IMR-90 (cell line): ENCODE measurements around the gene ARHGAP10. TPM values are rescaled to one million over a fixed set of nuclear protein-coding genes. Genes with fewer than 3 reads are reported as not detected.

Experiments
- ATAC-seq: fragments of 200-7000 bp; cut with Tn5 transposase; 2 replicates; pipeline ENCODE4 v1.9.1; 2020; ENCODE audit warnings: low read depth, mild to moderate bottlenecking, moderate library complexity
- BruUV-seq: library from RNA; stranded (reverse); fragments of 400-500 nt; replicated peaks from 2 replicates; lab custom pipeline; 2021; lab: Mats Ljungman, UMichigan
- CTCF ChIA-PET: fragments of 300-600 bp; formaldehyde crosslinking; extraction: SDS; loops from one replicate; lab custom pipeline; 2021; ENCODE audit warnings: antibody characterized with exemption; lab: Yijun Ruan, JAX
- POLR2A ChIA-PET: fragments of 300-600 bp; sonication (Branson Sonifier 250); formaldehyde crosslinking; loops from one replicate; lab custom pipeline; 2022; ENCODE audit warnings: antibody characterized with exemption; ENCODE audit not compliant: unreplicated experiment; lab: Charles Lee
- DNase-seq: peaks from one replicate; pipeline ENCODE4 v3.0.0; 2013
- H2AFZ ChIP-seq: replicated peaks from 2 replicates; pipeline ENCODE3; 2013; ENCODE audit warnings: low read length, mild to moderate bottlenecking; ENCODE audit not compliant: poor library complexity
- H2AK5ac ChIP-seq: 2 replicates; pipeline ENCODE4 v1.6.1; 2013; ENCODE audit warnings: low read depth, low read length, inconsistent platforms
- H2AK9ac ChIP-seq: replicated peaks from 2 replicates; pipeline ENCODE3; 2013; ENCODE audit warnings: mild to moderate bottlenecking, low read depth, low read length, moderate library complexity; ENCODE audit not compliant: poor library complexity
- H2BK120ac ChIP-seq: 2 replicates; pipeline ENCODE4 v1.6.1; 2013; ENCODE audit warnings: low read depth, low read length, inconsistent platforms
- H2BK15ac ChIP-seq: 3 replicates; pipeline ENCODE4 v1.6.1; 2013; ENCODE audit warnings: low read depth, low read length, inconsistent platforms
- H2BK20ac ChIP-seq: 2 replicates; pipeline ENCODE4 v1.6.1; 2013; ENCODE audit warnings: low read depth, mild to moderate bottlenecking, inconsistent platforms, low read length, moderate library complexity
- H2BK5ac ChIP-seq: 2 replicates; pipeline ENCODE4 v1.6.1; 2013; ENCODE audit warnings: mild to moderate bottlenecking, low read depth, low read length, inconsistent platforms; ENCODE audit not compliant: poor library complexity, severe bottlenecking
- H3K14ac ChIP-seq: replicated peaks from 2 replicates; pipeline ENCODE4 v1.6.1; 2013; ENCODE audit warnings: low read depth, low read length, inconsistent platforms
- H3K18ac ChIP-seq: 2 replicates; pipeline ENCODE4 v1.6.1; 2013; ENCODE audit warnings: low read depth, low read length, control low read depth
- H3K23ac ChIP-seq: 2 replicates; pipeline ENCODE4 v1.6.1; 2013; ENCODE audit warnings: low read depth, low read length, inconsistent platforms
- H3K27ac ChIP-seq: 2 replicates; pipeline ENCODE4 v1.5.1; 2013; ENCODE audit warnings: mild to moderate bottlenecking, control low read depth, low read length; ENCODE audit not compliant: insufficient read depth
- H3K27me3 ChIP-seq: 2 replicates; pipeline ENCODE4 v1.6.1; 2013; ENCODE audit warnings: low read length; ENCODE audit not compliant: control insufficient read depth, insufficient read depth
- H3K36me3 ChIP-seq: 2 replicates; pipeline ENCODE4 v1.6.1; 2013; ENCODE audit warnings: low read length, mixed read lengths; ENCODE audit not compliant: control insufficient read depth, insufficient read depth
- H3K4ac ChIP-seq: 2 replicates; pipeline ENCODE4 v1.6.1; 2013; ENCODE audit warnings: low read depth, low read length, inconsistent platforms
- H3K4me1 ChIP-seq: 2 replicates; pipeline ENCODE4 v1.6.1; 2013; ENCODE audit warnings: low read length, mixed read lengths; ENCODE audit not compliant: control insufficient read depth, insufficient read depth
- H3K4me2 ChIP-seq: 2 replicates; pipeline ENCODE4 v1.6.1; 2013; ENCODE audit warnings: low read depth, mild to moderate bottlenecking, control low read depth, low read length, moderate library complexity
- H3K4me3 ChIP-seq: 2 replicates; pipeline ENCODE4 v1.5.1; 2013; ENCODE audit warnings: low read depth, mild to moderate bottlenecking, control low read depth, low read length, moderate library complexity; ENCODE audit not compliant: insufficient read depth
- H3K56ac ChIP-seq: 2 replicates; pipeline ENCODE4 v1.6.1; 2013; ENCODE audit warnings: low read length, inconsistent platforms; ENCODE audit not compliant: insufficient read depth; ENCODE audit errors: extremely low read depth
- H3K79me1 ChIP-seq, 2 experiments: 2 replicates each; pipeline ENCODE4 v1.6.1; 2013; ENCODE audit warnings: low read length in 2 of 2, inconsistent platforms in 1 of 2, low read depth in 1 of 2
- H3K9ac ChIP-seq: 2 replicates; pipeline ENCODE4 v1.6.1; 2013; ENCODE audit warnings: low read depth, low read length, control low read depth
- H3K9me1 ChIP-seq: 2 replicates; pipeline ENCODE4 v1.6.1; 2013; ENCODE audit warnings: low read length, inconsistent platforms; ENCODE audit not compliant: insufficient read depth
- H3K9me3 ChIP-seq: 2 replicates; pipeline ENCODE4 v1.6.1; 2013; ENCODE audit warnings: low read length; ENCODE audit not compliant: control insufficient read depth, insufficient read depth
- H4K20me1 ChIP-seq: 2 replicates; pipeline ENCODE4 v1.6.1; 2013; ENCODE audit warnings: low read length, inconsistent platforms; ENCODE audit not compliant: insufficient read depth
- H4K5ac ChIP-seq: 2 replicates; pipeline ENCODE4 v1.6.1; 2013; ENCODE audit warnings: mild to moderate bottlenecking, low read depth, low read length, control low read depth
- H4K8ac ChIP-seq, 2 experiments: 2 replicates each; pipeline ENCODE4 v1.6.1; 2013; ENCODE audit warnings: low read depth in 2 of 2, low read length in 2 of 2, control low read depth in 1 of 2, inconsistent platforms in 1 of 2
- H4K91ac ChIP-seq: 2 replicates; pipeline ENCODE4 v1.6.1; 2013; ENCODE audit warnings: low read depth, low read length, inconsistent platforms; ENCODE audit not compliant: insufficient read depth
- MAZ ChIP-seq: IDR thresholded peaks from 2 replicates; pipeline ENCODE4 v1.6.1; 2012; ENCODE audit warnings: low read depth, mild to moderate bottlenecking, low read length, improper control_type of control experiment, moderate library complexity, borderline replicate concordance
- SMC3 ChIP-seq: fragments of 150-350 bp; IDR thresholded peaks from 2 replicates; pipeline ENCODE4 v1.6.1; 2016; ENCODE audit warnings: low read depth, mild to moderate bottlenecking, antibody characterized with exemption, low read length, moderate library complexity
- WGBS, 2 experiments: methylation state at CpG; one replicate each; pipeline versions ENCODE4 v1.1.5 to v1.1.7; 2013; ENCODE audit warnings: missing lambda C conversion rate in 2 of 2; ENCODE audit not compliant: insufficient read length in 1 of 2; ENCODE audit errors: extremely low coverage in 2 of 2; 5-methylcytosine and 5-hydroxymethylcytosine counted together
- dilution Hi-C: fragments of 300-500 bp; cut with HindIII; formaldehyde crosslinking; loops from one replicate; pipeline ENCODE4 v1.14.3; 2018; ENCODE audit warnings: low sequenced_read_pairs; ENCODE audit not compliant: unreplicated experiment
- in situ Hi-C: fragments of 300-500 bp; cut with MboI; formaldehyde crosslinking; loops from 3 replicates; pipeline ENCODE4 v1.14.3; 2019; ENCODE audit warnings: low sequenced_read_pairs, inconsistent platforms, mixed read lengths
- intact Hi-C: fragments of 100-400 bp; cut with micrococcal nuclease; formaldehyde crosslinking; loops from 2 replicates; pipeline ENCODE4 v1.10.0; 2022
- polyA plus RNA-seq, 3 experiments: library from polyadenylated mRNA; depleted of rRNA; stranded (reverse); fragments of >200 nt; gene quantifications; 2 replicates each; pipeline ENCODE4 v1.2.3, GENCODE V29; 2012; ENCODE audit warnings: low replicate concordance in 1 of 3
- total RNA-seq: library from RNA; depleted of rRNA; stranded (reverse); fragments of >200 nt; gene quantifications from 2 replicates; pipeline ENCODE4 v1.2.3, GENCODE V29; 2012

Gene ARHGAP10
- total and polyA plus RNA-seq, 2 of the 4 experiments (the other 2 are of a cell fraction): 27.1 to 29.4 TPM

DNA sequence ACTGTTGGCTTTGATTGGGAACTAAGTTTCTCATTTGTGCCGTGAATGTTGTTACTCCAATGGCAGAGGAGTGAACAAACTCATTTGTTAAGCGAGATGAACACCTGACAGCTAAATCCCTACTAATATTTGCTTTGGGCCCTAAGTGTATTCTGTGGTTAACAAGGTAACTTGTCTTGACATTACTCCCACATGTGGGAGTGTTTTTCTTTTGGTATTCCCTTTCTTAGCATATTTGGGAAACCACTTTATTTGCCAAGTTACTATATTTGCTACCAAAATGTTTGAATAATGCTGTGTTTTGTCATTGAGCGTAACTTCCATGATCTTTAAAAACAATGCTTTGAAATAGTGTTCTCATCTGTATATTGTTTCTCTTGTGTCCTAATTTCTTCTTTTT lies 82.5 kb downstream of the ARHGAP10 start:
- H3K79me1 ChIP-seq: peaks cover 59 to 84% of the 10 kb centered on the region in 2 experiments
- in situ Hi-C loops: no loop called here
- no peak overlapping the region for H3K27ac ChIP-seq
- no peaks in the 10 kb centered on the region for H3K27me3 ChIP-seq
- H2AK5ac ChIP-seq: no peak overlapping the region
- H3K23ac ChIP-seq: no peak overlapping the region
- no peak overlapping the region for H3K4ac ChIP-seq
- dilution Hi-C loops: no loop called here
- no CpG with 5 or more reads among the region's 3 CpGs for whole genome bisulfite sequencing, 2 experiments
- H4K5ac ChIP-seq: no peak overlapping the region
- H3K9ac ChIP-seq: no peak overlapping the region
- H2BK120ac ChIP-seq: no peak overlapping the region
- H2BK5ac ChIP-seq: no peak overlapping the region
- no peak overlapping the region for H4K91ac ChIP-seq
- peaks cover 3% of the 10 kb centered on the region for H3K4me1 ChIP-seq
- H3K9me3 ChIP-seq: no peaks in the 10 kb centered on the region
- no peak overlapping the region for H3K56ac ChIP-seq
- no peak overlapping the region for H2BK15ac ChIP-seq
- no peak overlapping the region for H3K4me3 ChIP-seq
- H2AFZ ChIP-seq: no peak overlapping the region
- DNase-seq: no peak
- TF ChIP-seq MAZ (no peak), SMC3 (no peak)
- CTCF ChIA-PET: interaction anchor here (1.1 kb wide), 1 partner anchor 16 kb away, joined by 4 read pairs; no protein-coding TSS in a partner anchor
- BruUV-seq: no TSS peak
- H3K14ac ChIP-seq: no peak overlapping the region
- H3K18ac ChIP-seq: no peak overlapping the region
- no peaks in the 10 kb centered on the region; the same call in 1 of the 2 replicates for H3K36me3 ChIP-seq
- ATAC-seq: no peak
- H2AK9ac ChIP-seq: no peak overlapping the region
- H4K8ac ChIP-seq: no peak overlapping the region
- H4K20me1 ChIP-seq: peaks cover 42% of the 10 kb centered on the region
- no peak overlapping the region for H2BK20ac ChIP-seq
- intact Hi-C loops: no loop called here
- POLR2A ChIA-PET: interaction anchor here (0.6 kb wide), 1 partner anchor 14 kb away, joined by 3 read pairs; no protein-coding TSS in a partner anchor
- H3K9me1 ChIP-seq: peaks cover 28% of the 10 kb centered on the region
- H3K4me2 ChIP-seq: no peak overlapping the region
